Mucosa of stomach (tissue), 1 donor: ENCODE data around the gene NME9.

Experiments
- H3K27me3 ChIP-seq: one replicate; pipeline ENCODE4 v1.7.0; 2013; ENCODE audit warnings: mild to moderate bottlenecking, low read length; ENCODE audit not compliant: control insufficient read depth, insufficient read depth
- H3K36me3 ChIP-seq: one replicate; pipeline ENCODE4 v1.7.0; 2013; ENCODE audit warnings: low read length; ENCODE audit not compliant: control insufficient read depth, insufficient read depth
- H3K4me1 ChIP-seq: one replicate; pipeline ENCODE4 v1.7.0; 2013; ENCODE audit warnings: mild to moderate bottlenecking, low read length; ENCODE audit not compliant: control insufficient read depth, insufficient read depth
- H3K4me3 ChIP-seq: one replicate; pipeline ENCODE4 v1.7.0; 2013; ENCODE audit warnings: low read length
- H3K9ac ChIP-seq: one replicate; pipeline ENCODE4 v1.7.0; 2013; ENCODE audit warnings: mild to moderate bottlenecking, low read length, moderate library complexity
- H3K9me3 ChIP-seq: one replicate; pipeline ENCODE4 v1.7.0; 2013; ENCODE audit warnings: mild to moderate bottlenecking, low read length, moderate library complexity; ENCODE audit not compliant: control insufficient read depth
- donor health status: Pancreatic carcinoma.

The NME9 gene

DNA sequence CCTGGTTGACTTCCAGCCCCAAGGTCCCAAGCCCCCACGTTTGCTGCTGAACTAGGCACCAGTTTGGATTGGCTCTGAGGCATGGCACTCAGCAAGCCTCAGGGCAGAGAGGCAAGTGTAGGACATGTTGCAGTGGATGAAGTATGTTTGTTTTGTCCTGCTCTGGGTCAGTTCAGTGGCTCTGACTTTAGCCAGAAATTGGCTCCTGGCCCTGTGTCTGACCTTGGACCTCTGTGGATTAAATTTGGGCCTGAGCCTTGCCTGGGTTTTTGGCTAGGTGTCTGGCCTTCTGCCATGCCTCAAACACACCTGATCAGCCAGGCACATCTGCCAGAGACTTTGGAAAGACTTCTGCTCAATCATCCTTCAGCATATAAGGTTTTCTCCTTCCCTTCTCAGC, 15.1 kb upstream of the NME9 start:
- Histone ChIP-seq H3K4me1 (no peaks in the 10 kb centered on the region), H3K27me3 (peaks cover 14% of the 10 kb centered on the region), H3K4me3 (no peak overlapping the region), H3K9me3 (no peaks in the 10 kb centered on the region), H3K9ac (no peak overlapping the region), H3K36me3 (no peaks in the 10 kb centered on the region)

- Histone ChIP-seq H3K36me3 (no peaks in the 10 kb centered on the region), H3K4me3 (no peak overlapping the region), H3K9ac (no peak overlapping the region), H3K9me3 (no peaks in the 10 kb centered on the region), H3K4me1 (no peaks in the 10 kb centered on the region), H3K27me3 (no peaks in the 10 kb centered on the region)
Observed at GRCh38 chr3:138340511-138340910, 10.9 kb upstream of the NME9 start.

DNA sequence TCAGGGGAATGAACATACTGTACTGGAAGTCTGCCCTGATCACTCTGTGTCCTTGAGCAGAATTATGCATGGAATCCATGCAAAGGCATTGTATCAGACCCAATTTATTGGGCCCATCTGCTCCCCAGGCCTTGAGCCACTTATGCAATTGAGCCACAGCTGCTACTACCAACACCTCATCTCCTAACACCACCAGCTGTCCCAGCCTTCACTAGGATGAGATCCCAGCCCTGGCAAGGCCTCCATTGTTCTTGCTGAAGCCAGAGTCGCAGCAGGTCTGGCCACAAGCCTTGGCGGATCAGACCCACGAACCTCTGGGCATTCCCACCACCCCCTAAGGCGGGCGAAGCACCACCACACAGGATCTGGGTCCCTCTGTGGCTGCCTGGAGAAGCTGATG, 9.2 kb upstream of the NME9 start:
- Histone ChIP-seq H3K4me3 (no peak overlapping the region), H3K9ac (no peak overlapping the region), H3K9me3 (no peaks in the 10 kb centered on the region), H3K36me3 (no peaks in the 10 kb centered on the region), H3K4me1 (no peaks in the 10 kb centered on the region), H3K27me3 (no peaks in the 10 kb centered on the region)

GRCh38 chr3:138338244-138338643, 8.6 kb upstream of the NME9 start:
- no peaks in the 10 kb centered on the region for H3K36me3 ChIP-seq
- no peaks in the 10 kb centered on the region for H3K27me3 ChIP-seq
- no peak overlapping the region for H3K4me3 ChIP-seq
- no peak overlapping the region for H3K9ac ChIP-seq
- no peaks in the 10 kb centered on the region for H3K9me3 ChIP-seq
- H3K4me1 ChIP-seq = no peaks in the 10 kb centered on the region

DNA sequence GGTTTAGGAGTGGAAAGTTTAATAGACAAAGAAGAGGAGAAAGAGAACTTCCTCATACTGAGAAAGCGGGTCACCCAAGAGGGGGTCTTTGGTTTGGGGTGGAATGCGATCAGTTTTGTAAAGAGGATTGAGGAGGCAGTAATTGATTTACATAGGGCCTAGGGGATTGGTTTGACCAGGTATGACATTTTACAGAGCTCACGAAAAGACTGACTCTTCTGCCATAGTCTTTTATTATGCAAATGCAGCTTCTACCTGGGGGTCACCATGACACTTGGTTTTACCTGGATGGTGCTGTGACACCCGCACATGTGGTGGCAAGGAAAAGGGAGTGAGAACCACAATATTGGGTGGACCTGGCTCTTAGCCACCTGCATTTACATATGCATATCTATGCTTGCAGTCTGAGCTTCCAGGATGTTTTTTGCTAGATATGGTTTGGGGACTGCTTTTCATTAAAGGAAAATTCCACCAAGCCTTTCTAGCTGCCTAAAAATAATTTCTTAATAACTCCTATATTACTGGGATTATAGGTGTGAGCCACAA, 6.9 kb upstream of the NME9 start:
- Histone ChIP-seq H3K36me3 (no peaks in the 10 kb centered on the region), H3K9me3 (no peaks in the 10 kb centered on the region), H3K4me1 (no peaks in the 10 kb centered on the region), H3K9ac (no peak overlapping the region), H3K27me3 (no peaks in the 10 kb centered on the region), H3K4me3 (no peak overlapping the region)

GRCh38 chr3:138334608-138335007, 5.0 kb upstream of the NME9 start:
- H3K9me3 ChIP-seq = no peaks in the 10 kb centered on the region
- no peak overlapping the region for H3K4me3 ChIP-seq
- H3K4me1 ChIP-seq = no peaks in the 10 kb centered on the region
- H3K36me3 ChIP-seq = no peaks in the 10 kb centered on the region
- H3K27me3 ChIP-seq = no peaks in the 10 kb centered on the region
- no peak overlapping the region for H3K9ac ChIP-seq

DNA sequence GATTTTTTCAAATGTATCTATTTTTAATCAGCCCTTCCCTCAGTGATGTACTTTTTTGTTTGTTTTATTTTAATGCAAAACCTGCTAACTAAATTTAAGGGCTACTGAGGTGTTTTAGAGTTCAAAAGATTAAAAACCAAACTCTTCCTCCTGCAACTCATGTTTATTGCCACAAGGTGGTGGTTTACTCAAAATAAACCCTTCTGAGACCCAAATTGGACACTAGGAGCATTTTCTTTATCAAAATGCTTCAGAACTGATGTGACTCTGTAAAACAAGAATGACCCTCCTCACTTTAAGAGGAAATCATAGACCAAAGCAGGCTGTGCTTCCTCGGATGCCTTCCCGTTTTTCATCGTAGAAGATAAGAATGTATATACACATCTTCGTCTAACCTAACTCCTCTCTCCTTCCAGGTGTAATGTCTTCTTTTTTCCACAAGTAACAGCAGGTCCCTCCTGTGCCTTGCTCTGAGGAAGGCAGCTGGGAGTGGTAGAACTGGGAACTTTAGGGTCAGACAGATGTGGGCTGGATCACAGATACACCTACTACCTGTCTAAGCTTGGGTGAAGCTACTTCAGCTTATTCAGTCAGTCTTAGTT, 2.9 kb upstream of the NME9 start:
- Histone ChIP-seq H3K4me1 (no peaks in the 10 kb centered on the region), H3K9ac (no peak overlapping the region), H3K27me3 (no peaks in the 10 kb centered on the region), H3K9me3 (no peaks in the 10 kb centered on the region), H3K36me3 (no peaks in the 10 kb centered on the region), H3K4me3 (no peak overlapping the region)

- H3K27me3 ChIP-seq = no peaks in the 10 kb centered on the region
- H3K36me3 ChIP-seq = no peaks in the 10 kb centered on the region
- no peak overlapping the region for H3K9ac ChIP-seq
- no peaks in the 10 kb centered on the region for H3K4me1 ChIP-seq
- H3K9me3 ChIP-seq = no peaks in the 10 kb centered on the region
- no peak overlapping the region for H3K4me3 ChIP-seq
Observed at GRCh38 chr3:138331143-138331894, 1.7 kb upstream of the NME9 start.

- Histone ChIP-seq H3K9me3 (no peaks in the 10 kb centered on the region), H3K36me3 (no peaks in the 10 kb centered on the region), H3K9ac (no peak overlapping the region), H3K4me1 (no peaks in the 10 kb centered on the region), H3K4me3 (peak overlapping the region; percentile 23), H3K27me3 (no peaks in the 10 kb centered on the region)
Observed at GRCh38 chr3:138329984-138330293, 288 bp upstream of the NME9 start.

- Histone ChIP-seq H3K27me3 (no peaks in the 10 kb centered on the region), H3K9me3 (no peaks in the 10 kb centered on the region), H3K4me1 (no peaks in the 10 kb centered on the region), H3K4me3 (no peak overlapping the region), H3K36me3 (no peaks in the 10 kb centered on the region), H3K9ac (no peak overlapping the region)
Observed at GRCh38 chr3:138328341-138328740, 1.3 kb downstream of the NME9 start.

DNA sequence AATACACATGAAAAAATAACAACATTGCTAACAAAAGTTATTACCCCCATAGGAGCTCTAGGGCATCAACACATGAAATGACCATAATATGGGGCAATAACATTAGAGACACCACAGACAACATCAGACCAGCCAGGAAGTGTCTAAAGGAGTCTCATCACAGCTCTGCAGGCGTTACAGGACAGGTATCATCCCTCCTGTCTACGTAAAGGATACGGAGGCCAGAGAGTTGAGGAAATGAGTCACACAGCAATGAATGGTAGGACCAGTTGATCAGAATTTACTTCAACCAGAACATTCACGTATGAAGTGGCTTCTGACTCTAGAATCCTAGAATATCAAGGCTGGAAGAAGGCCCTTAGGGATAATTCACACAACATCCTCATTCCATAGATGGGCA, 1.8 kb downstream of the NME9 start:
- Histone ChIP-seq H3K36me3 (no peaks in the 10 kb centered on the region), H3K27me3 (no peaks in the 10 kb centered on the region), H3K4me1 (no peaks in the 10 kb centered on the region), H3K4me3 (no peak overlapping the region), H3K9me3 (no peaks in the 10 kb centered on the region), H3K9ac (no peak overlapping the region)

DNA sequence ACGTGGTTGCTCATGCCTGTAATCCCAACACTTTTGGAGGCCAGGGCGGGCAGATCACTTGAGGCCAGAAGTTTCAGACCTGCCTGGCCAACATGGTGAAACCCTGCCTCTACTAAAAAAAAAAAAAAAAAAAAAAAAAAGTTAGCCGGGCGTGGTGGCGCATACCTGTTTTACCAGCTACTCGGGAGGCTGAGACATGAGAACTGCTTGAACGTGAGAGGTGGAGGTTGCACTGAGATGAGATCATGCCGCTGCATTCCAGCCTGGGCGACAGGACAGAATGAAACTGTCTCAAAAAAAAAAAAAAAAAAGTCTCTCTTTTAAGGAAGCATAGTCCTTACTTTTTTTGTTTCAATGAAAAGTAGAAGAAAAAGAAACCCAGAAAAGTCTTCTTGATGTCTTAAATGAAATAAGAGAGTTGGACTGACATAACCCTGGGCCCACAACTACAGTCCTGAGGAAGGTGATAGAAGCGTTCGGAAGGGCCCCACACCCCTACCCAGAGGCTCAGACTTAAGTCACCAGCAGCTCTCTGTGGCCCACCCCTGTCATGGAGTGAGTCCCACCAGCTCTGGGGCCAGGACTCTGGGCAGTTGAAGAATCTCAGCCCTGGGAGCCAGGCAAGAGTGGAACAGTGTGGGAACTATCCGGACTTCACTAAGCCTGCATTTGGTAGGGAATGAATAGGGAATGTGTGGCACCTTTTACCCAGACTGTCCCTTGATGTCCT, 2.6 kb downstream of the NME9 start:
- H3K9me3 ChIP-seq = no peaks in the 10 kb centered on the region
- H3K4me1 ChIP-seq = no peaks in the 10 kb centered on the region
- H3K36me3 ChIP-seq = no peaks in the 10 kb centered on the region
- no peak overlapping the region for H3K9ac ChIP-seq
- no peaks in the 10 kb centered on the region for H3K27me3 ChIP-seq
- H3K4me3 ChIP-seq = no peak overlapping the region
